Astrocyte of the spinal cord (primary cell): ENCODE results near the gene GRID1.

Experiments used
- DNase-seq: peaks from one replicate; pipeline ENCODE4 v3.0.0; 2011; ENCODE audit warnings: low read depth, low spot score
- H3K4me3 ChIP-seq: 2 replicates; pipeline ENCODE4 v1.5.1; 2011; ENCODE audit warnings: low read depth, mild to moderate bottlenecking, low read length, moderate library complexity
- CTCF ChIP-seq: IDR thresholded peaks from 2 replicates; pipeline ENCODE4 v1.5.1; 2012; ENCODE audit warnings: low read depth, mild to moderate bottlenecking, low read length, inconsistent platforms
- in situ Hi-C: cut with HindIII; loops from 2 replicates; pipeline ENCODE4 v1.10.0; 2017; ENCODE audit warnings: low sequenced_read_pairs

GRID1 gene

DNA sequence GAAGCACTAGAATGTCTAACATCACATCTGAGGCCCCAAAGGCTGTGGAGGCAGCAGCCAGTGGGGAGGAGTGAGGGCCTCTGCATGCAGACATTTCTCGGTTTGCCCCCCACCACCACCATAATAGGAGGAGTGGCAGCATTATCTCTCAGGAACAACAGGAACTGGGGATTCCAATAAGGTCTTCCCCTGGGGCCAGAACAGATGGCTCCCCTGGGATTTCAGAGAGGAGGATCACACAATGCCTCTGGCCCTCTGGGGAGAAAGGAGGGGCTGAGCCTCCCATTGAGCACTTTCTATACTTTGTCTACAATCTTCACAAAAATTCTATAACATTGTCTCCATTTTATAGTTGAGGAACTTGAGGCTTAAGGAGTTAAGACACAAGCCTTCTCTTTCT is 61.1 kb downstream of the GRID1 start:
- TF ChIP-seq CTCF = no peak
- no peak for DNase-seq
- in situ Hi-C loops = no loop called here

GRCh38 chr10:86304436-86304835 is 62.2 kb downstream of the GRID1 start:
- TF ChIP-seq CTCF = no peak
- DNase-seq = no peak
- in situ Hi-C loops = no loop called here
- H3K4me3 ChIP-seq = no peak overlapping the region

More for the DNA sequence above, 61.1 kb downstream of the GRID1 start:
- H3K4me3 ChIP-seq = no peak overlapping the region

GRCh38 chr10:86303626-86304025 is 63.0 kb downstream of the GRID1 start:
- in situ Hi-C loops = no loop called here
- TF ChIP-seq CTCF = no peak
- DNase-seq = no peak
- H3K4me3 ChIP-seq = no peak overlapping the region

- in situ Hi-C loops = no loop called here
- no peak for DNase-seq
- H3K4me3 ChIP-seq = no peak overlapping the region
- no peak for TF ChIP-seq CTCF
These were observed 64.6 kb downstream of the GRID1 start for GRCh38 chr10:86301971-86302370.

DNA sequence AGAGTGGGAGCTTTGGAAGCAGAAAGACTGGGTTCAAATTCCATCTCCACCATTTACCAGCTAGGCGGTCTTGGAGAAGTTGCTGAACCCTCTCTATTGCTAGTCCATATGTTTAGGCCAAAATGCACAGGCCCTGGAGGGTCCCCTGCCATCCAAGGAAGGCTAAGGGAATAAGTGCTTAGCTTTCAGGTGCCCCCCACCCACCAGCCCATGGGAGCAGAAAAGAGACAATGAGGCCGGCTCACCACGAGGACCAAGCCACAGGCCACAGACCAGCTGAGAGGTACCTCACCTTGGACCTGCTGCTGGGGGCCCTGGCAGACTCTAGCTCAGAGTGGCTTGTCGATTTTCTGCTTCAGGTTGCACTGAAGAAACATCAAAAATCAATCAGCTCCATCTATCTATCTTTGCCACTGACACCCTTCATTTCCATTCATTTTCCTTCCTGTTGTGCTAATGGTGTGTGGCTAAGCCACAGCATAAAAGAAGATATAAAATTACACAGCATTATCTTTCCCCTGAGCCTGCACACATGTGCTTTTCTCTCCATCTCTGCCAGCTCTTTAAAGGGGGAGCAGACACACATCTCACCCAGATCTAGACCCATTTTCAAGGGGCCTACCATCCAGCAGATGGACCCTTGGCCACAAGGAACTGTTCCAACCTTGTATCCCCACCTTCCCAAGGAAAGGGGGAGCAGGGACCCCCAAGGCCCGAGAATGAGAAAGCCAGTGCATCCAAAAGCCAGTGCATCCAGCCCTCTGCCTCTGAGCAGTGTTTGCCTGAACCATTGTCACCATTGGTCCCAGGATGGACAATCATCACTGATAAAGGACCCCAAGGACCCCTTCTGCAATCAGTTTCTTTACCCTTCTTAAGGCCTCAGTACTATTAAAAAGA is 65.4 kb downstream of the GRID1 start:
- DNase-seq = no peak
- TF ChIP-seq CTCF = no peak
- no peak overlapping the region for H3K4me3 ChIP-seq
- in situ Hi-C loops = no loop called here

- DNase-seq = no peak
- in situ Hi-C loops = no loop called here
These were observed 66.1 kb downstream of the GRID1 start for GRCh38 chr10:86300399-86300925.

More at GRCh38 chr10:86300399-86300925, 66.1 kb downstream of the GRID1 start:
- no peak overlapping the region for H3K4me3 ChIP-seq
- TF ChIP-seq CTCF = no peak
